ENCODE measurements around the gene UVRAG.
"Not testable (repeated sequence)": the region's sequence is repeated elsewhere in the genome, so short reads cannot be mapped to it uniquely, and the experiment has no call there.

The UVRAG gene

DNA sequence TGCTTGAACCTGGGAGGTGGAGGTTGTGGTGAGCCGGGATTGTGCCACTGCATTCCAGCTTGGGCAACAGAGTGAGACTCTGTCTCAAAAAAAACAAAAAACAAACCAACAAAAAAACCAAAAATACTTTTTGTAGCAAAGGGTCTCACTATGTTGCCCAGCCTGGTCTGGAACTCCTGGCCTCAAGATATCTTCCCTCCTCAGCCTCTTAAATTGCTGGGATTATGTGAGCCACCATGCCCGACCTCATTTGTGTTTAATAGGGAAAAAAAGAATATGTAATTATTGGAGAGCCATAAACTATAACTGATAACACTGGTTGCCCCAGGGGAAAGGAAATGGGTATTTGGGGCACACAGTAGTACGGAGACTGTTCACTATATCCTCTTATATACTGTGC lies 19.7 kb downstream of the UVRAG start:
- DNase-seq (ENCODE audit: insufficient read length, low spot score) (no peak), FAIRE-seq (no peak)

DNA sequence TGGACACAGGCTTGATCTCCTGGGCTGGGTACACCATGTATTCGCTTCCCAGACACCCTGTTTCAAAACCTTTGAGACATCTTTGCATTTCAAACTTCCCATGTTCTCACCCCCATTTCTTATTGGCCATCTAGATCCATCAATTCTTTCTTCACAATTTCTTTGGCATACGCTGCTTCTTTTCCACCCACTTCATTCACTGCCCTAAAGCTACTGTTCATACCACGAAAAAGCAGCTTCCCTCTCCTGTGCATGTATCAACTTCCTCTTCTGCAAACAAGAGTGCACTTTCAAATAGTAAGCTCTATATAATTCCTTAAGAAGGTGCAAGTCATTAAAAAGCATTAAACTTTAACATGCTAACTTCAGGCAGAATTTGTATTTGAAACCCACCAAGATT lies 21.4 kb downstream of the UVRAG start:
- DNase-seq (ENCODE audit: insufficient read length, low spot score): no peak
- FAIRE-seq: no peak

DNA sequence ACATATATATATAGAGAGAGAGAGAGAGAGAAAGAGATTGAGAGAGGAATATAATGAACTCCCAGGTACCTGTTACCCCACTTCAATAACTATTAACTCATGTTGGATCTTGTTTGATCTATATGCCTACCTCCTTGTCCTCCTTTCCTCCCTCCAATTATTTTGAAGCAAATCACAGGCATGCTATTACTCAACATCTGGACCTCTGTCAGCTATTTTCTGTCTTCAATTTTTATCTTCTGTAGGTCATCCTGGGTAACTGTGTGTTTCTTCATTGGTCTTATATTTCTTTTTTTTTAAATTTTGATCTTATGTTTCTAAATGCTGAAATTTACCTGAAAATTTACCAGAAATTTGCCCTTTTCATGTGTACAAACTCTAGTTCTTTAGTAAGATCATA lies 24.8 kb downstream of the UVRAG start:
- FAIRE-seq: no peak
- DNase-seq (ENCODE audit: insufficient read length, low spot score): no peak

DNA sequence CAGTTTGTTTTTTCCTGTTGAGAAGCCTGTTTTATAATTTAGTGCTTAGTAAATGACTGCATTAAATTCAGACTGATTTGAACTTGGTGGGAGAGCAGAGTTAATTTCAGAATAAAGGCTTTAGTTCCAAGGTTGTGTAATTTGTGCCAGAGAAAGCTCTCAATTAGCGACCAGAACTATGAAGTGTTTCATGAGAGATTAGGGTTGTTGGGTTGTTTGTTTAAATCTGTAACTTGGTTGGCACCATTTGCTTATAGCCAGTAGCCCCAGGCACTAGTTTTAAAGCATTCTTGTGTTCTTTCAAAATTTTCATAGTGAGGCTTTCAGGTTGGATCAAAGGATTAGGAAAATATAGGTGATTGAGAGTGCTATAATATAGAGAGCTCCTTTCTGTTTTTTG lies 25.5 kb downstream of the UVRAG start:
- peak; percentile 66 for FAIRE-seq
- no peak for DNase-seq (ENCODE audit: insufficient read length, low spot score)

DNA sequence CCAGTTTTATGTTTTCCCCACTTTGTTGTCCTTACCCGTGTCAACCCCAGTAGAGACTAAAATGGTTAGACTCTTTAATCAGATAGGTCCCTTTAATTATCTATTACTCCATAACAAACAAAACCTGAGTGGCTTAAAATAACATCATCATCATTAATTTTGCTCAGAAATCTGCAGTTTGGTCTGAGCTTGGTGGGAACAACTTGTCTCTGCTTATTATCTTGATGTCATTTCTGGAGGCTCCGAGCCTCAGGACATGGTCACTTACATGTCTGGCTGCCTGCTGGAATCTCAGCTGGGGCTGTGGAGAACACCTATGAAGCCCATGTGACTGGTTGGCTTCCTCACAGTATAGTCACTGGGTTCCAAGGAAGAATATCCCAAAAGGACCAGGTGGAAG lies 26.7 kb downstream of the UVRAG start:
- DNase-seq (ENCODE audit: insufficient read length, low spot score) (no peak), FAIRE-seq (no peak)

DNA sequence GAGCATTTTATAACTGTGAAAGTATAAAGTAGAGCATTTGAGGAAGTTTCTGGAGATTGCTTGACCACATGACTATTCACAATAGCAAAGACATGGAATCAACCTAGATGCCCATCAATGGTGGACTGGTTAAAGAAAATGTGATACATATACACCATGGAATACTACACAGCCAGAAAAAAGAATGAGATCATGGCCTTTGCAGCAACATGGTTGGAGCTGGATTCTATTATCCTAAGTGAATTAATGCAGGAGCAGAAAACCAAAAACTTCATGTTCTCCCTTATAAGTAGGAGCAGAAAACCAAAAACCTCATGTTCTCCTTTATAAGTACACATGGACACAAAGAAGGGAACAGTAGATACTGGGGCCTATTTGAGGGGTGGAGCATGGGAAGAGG lies 30.3 kb downstream of the UVRAG start:
- FAIRE-seq (no peak), DNase-seq (ENCODE audit: insufficient read length, low spot score) (no peak)

DNA sequence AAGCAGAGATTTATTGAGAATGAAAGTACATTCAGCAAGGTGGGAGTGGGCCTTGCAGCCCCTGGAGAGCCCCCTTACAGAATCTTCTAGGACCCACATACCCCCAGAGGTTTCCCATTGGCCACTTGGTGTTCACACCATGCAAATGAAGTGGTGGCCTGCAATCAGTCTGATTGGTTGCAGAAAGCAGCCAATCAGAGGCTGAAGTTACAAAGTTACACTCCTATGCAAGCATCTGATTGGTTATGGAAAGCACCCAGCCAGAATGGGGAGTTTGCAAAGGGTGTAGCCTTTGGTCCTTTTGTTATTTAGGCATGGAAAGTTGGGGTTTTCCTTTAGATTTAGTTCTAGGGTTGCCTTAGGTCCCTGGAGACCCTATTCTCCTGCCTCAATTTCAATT lies 34.9 kb downstream of the UVRAG start:
- FAIRE-seq (no peak), DNase-seq (ENCODE audit: insufficient read length, low spot score) (no peak)

GRCh38 chr11:75850787-75851186 lies 35.8 kb downstream of the UVRAG start:
- DNase-seq (ENCODE audit: insufficient read length, low spot score) (no peak), FAIRE-seq (peak; percentile 18)

- FAIRE-seq (no peak), DNase-seq (ENCODE audit: insufficient read length, low spot score) (no peak)
Measured at GRCh38 chr11:75851203-75851602, 36.2 kb downstream of the UVRAG start.

- FAIRE-seq (no peak), DNase-seq (ENCODE audit: insufficient read length, low spot score) (no peak)
Measured at GRCh38 chr11:75852406-75853017, 37.5 kb downstream of the UVRAG start.

DNA sequence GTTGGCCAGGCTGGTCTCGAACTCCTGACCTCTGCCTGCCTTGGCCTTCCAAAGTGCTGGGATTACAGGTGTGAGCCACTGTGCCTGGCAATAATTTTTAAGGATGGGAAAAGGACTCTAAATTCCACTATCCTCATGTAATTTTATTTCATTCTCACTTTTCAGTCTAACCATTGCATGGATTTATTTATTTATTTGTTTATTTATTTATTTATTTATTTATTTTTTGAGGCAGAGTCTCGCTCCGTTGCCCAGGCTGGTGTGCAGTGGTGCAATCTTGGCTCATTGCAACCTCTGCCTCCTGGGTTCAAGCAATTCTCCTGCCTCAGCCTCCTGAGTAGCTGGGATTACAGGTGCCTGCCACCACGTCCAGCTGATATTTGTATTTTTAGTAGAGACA lies 38.6 kb downstream of the UVRAG start:
- not testable (repeated sequence) for DNase-seq (ENCODE audit: insufficient read length, low spot score); FAIRE-seq

DNA sequence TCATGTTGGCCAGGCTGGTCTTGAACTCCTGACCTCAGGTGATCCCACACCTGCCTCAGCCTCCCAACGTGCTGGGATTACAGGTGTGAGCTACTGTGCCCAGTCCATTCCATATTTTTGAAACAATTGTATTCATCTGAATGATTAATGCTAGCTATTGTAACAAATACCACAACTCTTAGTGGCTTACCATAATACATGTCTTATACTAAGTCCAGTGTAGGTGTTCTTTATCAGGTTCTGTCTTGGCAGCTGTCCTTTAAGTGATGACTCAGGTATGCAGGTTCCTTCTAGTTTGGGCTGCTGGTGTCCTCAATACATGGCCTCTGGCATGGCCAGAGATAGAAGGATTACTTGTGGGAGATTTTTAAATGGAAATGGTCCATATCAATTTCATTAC lies 39.0 kb downstream of the UVRAG start:
- DNase-seq (ENCODE audit: insufficient read length, low spot score) (no peak), FAIRE-seq (no peak)

DNA sequence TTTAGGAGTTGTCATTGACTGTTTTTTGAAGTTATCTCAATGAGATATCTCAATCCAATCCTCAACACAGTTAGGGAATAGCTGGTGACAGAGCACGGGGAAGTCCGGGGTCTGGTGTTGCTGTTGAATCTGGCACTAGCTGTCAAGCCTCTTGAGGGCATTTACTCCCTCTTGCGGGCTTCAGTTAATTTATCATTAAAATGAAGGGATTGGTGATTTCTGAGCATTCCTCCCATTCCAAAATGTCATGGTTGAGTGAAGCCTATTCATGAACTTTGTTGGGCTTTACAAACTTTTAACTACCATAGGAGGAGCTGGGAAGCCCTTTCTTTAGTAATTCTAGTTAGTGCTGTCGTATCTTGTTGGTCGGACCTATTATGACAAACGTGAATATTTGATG lies 40.2 kb downstream of the UVRAG start:
- DNase-seq (ENCODE audit: insufficient read length, low spot score) (no peak), FAIRE-seq (no peak)

- no peak for DNase-seq (ENCODE audit: insufficient read length, low spot score)
- no peak for FAIRE-seq
Measured at GRCh38 chr11:75856912-75857311, 41.9 kb downstream of the UVRAG start.

GRCh38 chr11:75858042-75858441 lies 43.0 kb downstream of the UVRAG start:
- no peak for DNase-seq (ENCODE audit: insufficient read length, low spot score)
- FAIRE-seq: peak; percentile 37

GRCh38 chr11:75858613-75859012 lies 43.6 kb downstream of the UVRAG start:
- FAIRE-seq: no peak
- no peak for DNase-seq (ENCODE audit: insufficient read length, low spot score)

- DNase-seq (ENCODE audit: insufficient read length, low spot score) (no peak), FAIRE-seq (no peak)
Measured at GRCh38 chr11:75859614-75860013, 44.6 kb downstream of the UVRAG start.

DNA sequence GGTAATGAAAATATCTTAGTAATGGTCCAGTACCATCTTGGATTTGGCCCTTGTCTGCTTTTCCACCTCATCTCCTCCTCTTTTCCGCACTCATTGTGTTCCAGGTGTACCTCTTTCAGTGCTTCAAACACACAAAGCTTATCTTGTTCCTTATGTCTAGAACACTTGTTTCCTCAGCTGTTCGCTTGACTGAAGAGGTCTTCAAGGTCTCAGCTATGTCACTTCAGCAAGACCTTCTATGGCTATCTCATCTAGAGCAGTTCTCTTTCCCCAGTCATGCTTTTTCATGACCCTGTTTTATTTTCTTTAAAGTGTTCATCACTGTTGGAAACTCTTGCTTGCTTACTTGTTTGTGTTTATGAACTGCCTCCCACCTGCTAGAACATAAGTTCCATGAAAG lies 47.4 kb downstream of the UVRAG start:
- DNase-seq (ENCODE audit: insufficient read length, low spot score): no peak
- FAIRE-seq: no peak

GRCh38 chr11:75867778-75868374 lies 52.9 kb downstream of the UVRAG start:
- FAIRE-seq: peak; percentile 88

GRCh38 chr11:75868990-75869389 lies 54.0 kb downstream of the UVRAG start:
- FAIRE-seq: no peak
- no peak for DNase-seq (ENCODE audit: insufficient read length, low spot score)

More at GRCh38 chr11:75867778-75868374, 52.9 kb downstream of the UVRAG start:
- no peak for DNase-seq (ENCODE audit: insufficient read length, low spot score)

DNA sequence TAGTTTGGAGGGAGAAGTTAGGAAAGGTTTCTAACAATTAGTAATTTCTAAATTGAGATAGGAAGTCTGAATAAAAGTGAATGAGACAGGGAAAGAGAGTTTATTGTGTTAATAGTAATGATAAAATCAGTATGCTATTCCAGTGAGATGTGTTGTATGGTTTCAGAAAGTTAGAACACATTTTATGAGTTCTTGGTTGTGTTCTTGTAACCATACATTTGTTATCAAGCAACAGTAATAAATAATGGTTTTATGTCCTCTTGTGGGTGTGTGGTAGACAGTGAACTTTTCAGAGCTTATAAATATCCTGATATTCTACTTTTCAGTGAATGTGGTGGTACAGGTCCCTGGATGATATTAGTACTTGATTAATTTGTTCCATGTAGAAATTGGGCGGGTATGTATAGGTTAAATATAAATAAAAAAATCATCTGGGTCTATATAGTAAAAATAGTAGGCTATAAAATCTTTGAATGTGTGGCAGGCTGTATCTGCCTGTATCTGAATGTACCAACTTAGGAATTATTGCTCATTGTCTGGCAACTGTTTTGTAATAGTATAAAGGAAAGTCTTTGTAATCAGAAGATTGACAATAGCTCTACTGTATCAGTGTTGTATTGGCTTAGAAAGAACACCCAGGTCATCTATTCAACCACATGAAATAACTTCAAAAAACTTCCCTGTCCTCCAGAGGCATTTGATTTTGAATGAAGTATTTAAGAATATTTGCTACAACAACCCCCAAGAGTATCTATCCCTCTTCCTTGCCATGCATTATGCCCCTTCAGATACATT lies 54.8 kb downstream of the UVRAG start:
- DNase-seq (ENCODE audit: insufficient read length, low spot score): no peak
- no peak for FAIRE-seq

DNA sequence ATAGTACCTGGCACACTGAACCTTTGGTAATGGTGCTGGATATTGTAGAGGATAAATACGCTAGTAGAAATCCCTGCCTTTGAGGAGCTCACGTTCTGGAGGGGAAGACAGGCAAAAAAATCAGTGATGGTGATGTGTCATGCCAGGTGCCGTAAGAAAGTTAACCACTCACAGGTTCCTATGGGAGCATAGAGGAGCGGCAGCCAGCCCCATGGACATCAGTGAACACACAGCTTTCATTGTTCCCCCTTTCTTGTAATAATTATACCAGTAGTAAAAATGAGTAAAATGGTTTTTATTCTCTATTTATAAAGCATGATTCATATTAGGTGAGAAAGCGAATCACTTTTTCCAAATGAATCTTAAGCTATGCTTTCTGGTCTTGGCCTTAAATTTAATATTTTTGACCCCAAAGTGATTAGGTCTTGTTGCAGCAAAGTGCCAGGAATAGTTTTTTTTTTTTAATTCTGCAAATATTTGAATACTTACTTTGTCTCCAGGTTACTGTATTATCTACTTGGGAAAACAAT lies 57.9 kb downstream of the UVRAG start:
- FAIRE-seq: no peak

More for the DNA sequence above, 57.9 kb downstream of the UVRAG start:
- DNase-seq (ENCODE audit: insufficient read length, low spot score): no peak

Data from GM19239 (cell line).